Esophagus squamous epithelium (tissue), 5 donors: Measurements from ENCODE around the gene CDKAL1. TPM values are rescaled to one million over a fixed set of nuclear protein-coding genes. Genes with fewer than 3 reads are reported as not detected.
"Not testable (repeated sequence)": the region's sequence is repeated elsewhere in the genome, so short reads cannot be mapped to it uniquely, and the experiment has no call there.

ENCODE experiments used
- DNase-seq: peaks from one replicate; lab custom pipeline; 2025; lab: John Stamatoyannopoulos, UW
- H3K27ac ChIP-seq, 4 donors: fragments of 200-600 bp; sonication (generic); one replicate each; pipeline ENCODE4 v1.5.1; 2016 to 2019; ENCODE audit warnings: mild to moderate bottlenecking in 1 of 4
- H3K27me3 ChIP-seq, 4 donors: fragments of 200-600 bp; sonication (generic); 1 replicate in 3 of 4; 2 replicates in 1 of 4; pipeline versions ENCODE4 v1.5.1 to v1.6.0; 2017 to 2021; ENCODE audit warnings: antibody characterized with exemption in 1 of 4
- H3K36me3 ChIP-seq, 3 donors: fragments of 200-600 bp; sonication (generic); one replicate each; pipeline ENCODE4 v1.5.1; 2016 to 2019
- H3K4me1 ChIP-seq, 3 donors: fragments of 200-600 bp; sonication (generic); one replicate each; pipeline ENCODE4 v1.5.1; 2017 to 2019
- H3K4me3 ChIP-seq, 4 donors: fragments of 200-600 bp; sonication (generic); 1 replicate in 3 of 4; 2 replicates in 1 of 4; pipeline ENCODE4 v1.5.1; 2016 to 2019; ENCODE audit warnings: mild to moderate bottlenecking in 2 of 4, moderate library complexity in 1 of 4
- H3K9me3 ChIP-seq, 3 donors: fragments of 200-600 bp; sonication (generic); one replicate each; pipeline ENCODE4 v1.5.1; 2016 to 2019
- POLR2A ChIP-seq, 4 donors: fragments of 450-650 bp; IDR thresholded peaks; one replicate each; pipeline ENCODE4 v1.6.1; 2017; ENCODE audit warnings: antibody characterized with exemption in 4 of 4, mild to moderate bottlenecking in 4 of 4, moderate library complexity in 3 of 4
- WGBS, 2 donors: methylation state at CpG; one replicate each; pipeline ENCODE4 v1.1.5; 2018; 5-methylcytosine and 5-hydroxymethylcytosine counted together
- intact Hi-C: fragments of 100-400 bp; cut with DNase I; formaldehyde crosslinking; loops from one replicate; pipeline ENCODE4 v1.15.0; 2022
- total RNA-seq, 4 donors: library from RNA; depleted of rRNA; stranded (reverse); fragments of >200 nt; gene quantifications; one replicate each; pipeline ENCODE4 v1.1.0, GENCODE V29; 2016
- TF ChIP-seq, protein P1 (sequence below), 6 experiments: fragments of 450-650 bp in 4 of 6; fragments of 200-600 bp in 2 of 6; sonication (generic) in 2 of 6; IDR thresholded peaks; one replicate each; pipeline ENCODE4 v1.5.1; 2016 to 2019; ENCODE audit warnings: antibody characterized with exemption in 6 of 6, mild to moderate bottlenecking in 4 of 6, moderate library complexity in 4 of 6
- donor health status: DM: yes; HTN: yes; CAD: no.

The CDKAL1 gene
- total RNA-seq, 4 donors from 2014 or later: 6.5 to 13.0 (median 10.7) TPM

DNA sequence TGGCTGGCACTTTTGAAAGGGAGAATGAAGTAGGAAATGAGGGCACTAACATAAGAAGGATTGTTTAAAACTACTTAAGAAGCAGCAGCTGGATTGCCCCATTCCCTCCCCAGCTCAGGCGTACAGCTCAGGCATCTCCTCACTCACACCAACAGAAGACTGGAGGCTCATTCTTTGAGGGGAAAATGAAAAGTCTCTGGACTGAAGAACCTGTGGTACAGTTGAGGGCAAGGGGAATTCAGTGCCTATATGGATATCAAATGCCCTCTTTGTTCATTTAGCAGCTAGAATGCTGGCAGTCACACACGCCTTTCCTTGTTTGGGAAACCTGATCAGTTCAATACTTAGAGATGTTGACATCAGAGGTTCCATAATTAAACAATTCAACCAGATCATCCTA, 557.2 kb downstream of the CDKAL1 start:
- intact Hi-C loops: no loop called here
- TF ChIP-seq, protein P1, sequence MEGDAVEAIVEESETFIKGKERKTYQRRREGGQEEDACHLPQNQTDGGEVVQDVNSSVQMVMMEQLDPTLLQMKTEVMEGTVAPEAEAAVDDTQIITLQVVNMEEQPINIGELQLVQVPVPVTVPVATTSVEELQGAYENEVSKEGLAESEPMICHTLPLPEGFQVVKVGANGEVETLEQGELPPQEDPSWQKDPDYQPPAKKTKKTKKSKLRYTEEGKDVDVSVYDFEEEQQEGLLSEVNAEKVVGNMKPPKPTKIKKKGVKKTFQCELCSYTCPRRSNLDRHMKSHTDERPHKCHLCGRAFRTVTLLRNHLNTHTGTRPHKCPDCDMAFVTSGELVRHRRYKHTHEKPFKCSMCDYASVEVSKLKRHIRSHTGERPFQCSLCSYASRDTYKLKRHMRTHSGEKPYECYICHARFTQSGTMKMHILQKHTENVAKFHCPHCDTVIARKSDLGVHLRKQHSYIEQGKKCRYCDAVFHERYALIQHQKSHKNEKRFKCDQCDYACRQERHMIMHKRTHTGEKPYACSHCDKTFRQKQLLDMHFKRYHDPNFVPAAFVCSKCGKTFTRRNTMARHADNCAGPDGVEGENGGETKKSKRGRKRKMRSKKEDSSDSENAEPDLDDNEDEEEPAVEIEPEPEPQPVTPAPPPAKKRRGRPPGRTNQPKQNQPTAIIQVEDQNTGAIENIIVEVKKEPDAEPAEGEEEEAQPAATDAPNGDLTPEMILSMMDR (IDR thresholded peaks at IDR 0.05): no peak
- no peak for TF ChIP-seq POLR2A (IDR thresholded peaks at IDR 0.05)
- H3K9me3 ChIP-seq: no peaks in the 10 kb centered on the region
- H3K27ac ChIP-seq: no peak overlapping the region
- H3K27me3 ChIP-seq: no peaks in the 10 kb centered on the region
- no peak overlapping the region for H3K4me3 ChIP-seq
- H3K36me3 ChIP-seq: no peaks in the 10 kb centered on the region
- no peak for DNase-seq
- WGBS, 2 donors: 80 to 92% methylated on average over 2 of the region's 2 CpGs
- H3K4me1 ChIP-seq: no peaks in the 10 kb centered on the region

DNA sequence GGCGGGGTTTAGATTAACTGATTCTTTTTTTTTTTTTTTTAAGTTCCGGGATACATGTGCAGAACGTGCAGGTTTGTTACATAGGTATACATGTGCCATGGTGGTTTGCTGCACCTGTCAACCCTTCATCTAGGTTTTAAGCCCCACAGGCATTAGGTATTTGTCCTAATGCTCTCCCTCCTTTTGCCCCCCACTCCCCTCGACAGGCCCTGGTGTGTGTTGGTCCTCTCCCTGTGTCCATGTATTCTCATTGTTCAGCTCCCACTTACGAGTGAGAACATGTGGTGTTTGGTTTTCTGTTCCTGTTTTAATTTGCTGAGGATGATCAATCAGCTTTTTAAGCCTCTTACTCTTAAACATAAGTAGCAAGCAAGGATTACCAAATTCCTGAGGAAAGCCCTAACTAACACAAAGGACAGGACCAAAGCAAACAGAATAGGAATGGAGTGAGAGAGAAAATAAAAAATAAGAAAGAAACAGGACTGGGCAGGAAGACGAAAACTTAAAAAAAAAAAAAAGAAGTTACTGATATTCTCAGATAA, 558.0 kb downstream of the CDKAL1 start:
- DNase-seq, H3K9me3 ChIP-seq, H3K4me3 ChIP-seq, H3K27ac ChIP-seq, H3K4me1 ChIP-seq, H3K27me3 ChIP-seq, intact Hi-C loops, H3K36me3 ChIP-seq: not testable (repeated sequence)
- 83 to 86% methylated on average over 6 of the region's 6 CpGs for WGBS, 2 donors

DNA sequence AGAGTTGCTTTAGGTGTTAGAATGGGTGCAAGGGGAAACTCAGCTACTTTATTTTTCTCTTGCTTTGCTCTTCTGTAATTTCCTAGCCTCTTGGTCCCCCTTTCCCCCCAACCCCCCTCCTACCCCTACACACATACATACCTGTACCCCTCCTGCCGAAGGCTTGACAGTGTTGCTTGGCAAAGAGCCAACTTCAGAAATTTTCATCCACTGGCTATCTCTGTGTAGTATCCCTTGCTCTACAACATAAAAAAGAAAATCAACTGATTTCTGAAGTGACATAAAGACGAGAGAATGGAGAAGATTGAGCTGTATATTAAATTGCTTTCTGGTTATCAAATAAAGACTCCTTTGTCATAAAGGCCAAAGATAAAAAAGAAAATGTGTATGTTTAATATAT, 561.2 kb downstream of the CDKAL1 start:
- no peak for DNase-seq
- no peak for TF ChIP-seq POLR2A (IDR thresholded peaks at IDR 0.05)
- TF ChIP-seq, protein P1 (IDR thresholded peaks at IDR 0.05): no peak
- H3K36me3 ChIP-seq: no peaks in the 10 kb centered on the region
- no peak overlapping the region for H3K4me3 ChIP-seq
- intact Hi-C loops: no loop called here
- no peaks in the 10 kb centered on the region for H3K9me3 ChIP-seq
- H3K4me1 ChIP-seq: no peaks in the 10 kb centered on the region
- 72 to 93% methylated on average over 1 to 2 of the region's 2 CpGs for WGBS, 2 donors
- H3K27ac ChIP-seq: no peak overlapping the region
- H3K27me3 ChIP-seq: no peaks in the 10 kb centered on the region

DNA sequence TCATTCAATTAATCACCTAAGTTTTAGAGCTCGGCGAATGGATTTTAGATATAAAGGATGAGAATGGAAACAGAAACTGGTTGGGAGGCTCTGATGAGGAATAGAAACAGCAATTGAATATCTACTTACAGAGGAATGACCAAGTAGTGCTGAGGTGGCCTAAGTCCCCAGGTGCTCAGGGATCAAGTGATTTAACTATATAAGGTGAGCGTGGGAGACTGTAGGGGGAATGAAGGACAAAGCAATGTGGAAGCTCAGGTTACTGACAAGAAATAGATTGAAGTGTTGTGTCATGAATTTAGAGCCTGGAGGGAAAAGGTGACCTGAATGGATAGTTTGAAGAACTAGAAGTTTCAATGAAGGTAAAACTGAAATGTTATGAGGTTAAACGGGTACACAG, 563.9 kb downstream of the CDKAL1 start:
- intact Hi-C loops: no loop called here
- no peaks in the 10 kb centered on the region for H3K9me3 ChIP-seq
- H3K4me3 ChIP-seq: no peak overlapping the region
- H3K36me3 ChIP-seq: no peaks in the 10 kb centered on the region
- no peaks in the 10 kb centered on the region for H3K27me3 ChIP-seq
- TF ChIP-seq, protein P1 (IDR thresholded peaks at IDR 0.05): no peak
- WGBS, 2 donors: 92% methylated on average over 4 of the region's 4 CpGs
- no peak overlapping the region for H3K27ac ChIP-seq
- DNase-seq: no peak
- peaks cover 0 to 4% (median 0%) of the 10 kb centered on the region in 3 donors for H3K4me1 ChIP-seq

DNA sequence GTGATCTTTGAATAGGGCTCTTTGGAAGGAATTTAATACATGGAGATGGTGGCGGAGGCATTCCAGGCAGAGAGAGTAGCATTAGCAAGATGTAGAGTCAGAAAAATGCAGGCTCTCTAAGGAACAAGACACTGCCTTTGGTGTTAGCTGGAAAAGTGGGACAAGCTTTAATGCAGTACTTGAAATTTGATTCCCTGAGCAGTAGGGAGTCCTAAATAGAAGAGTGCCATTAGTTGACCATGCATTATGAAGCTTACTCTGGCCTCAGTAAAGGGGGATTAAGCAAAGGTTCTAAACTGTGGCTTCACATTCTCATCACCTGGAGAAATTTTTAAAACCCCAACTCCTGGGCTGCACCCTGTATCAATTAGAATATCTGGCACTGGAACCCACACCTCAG, 564.5 kb downstream of the CDKAL1 start:
- no peak for DNase-seq
- Histone ChIP-seq H3K9me3 (no peaks in the 10 kb centered on the region), H3K27me3 (no peaks in the 10 kb centered on the region), H3K36me3 (no peaks in the 10 kb centered on the region), H3K27ac (no peak overlapping the region), H3K4me1 (peaks cover 0 to 10% (median 0%) of the 10 kb centered on the region in 3 donors), H3K4me3 (no peak overlapping the region)
- TF ChIP-seq, protein P1 (IDR thresholded peaks at IDR 0.05): no peak
- TF ChIP-seq POLR2A (IDR thresholded peaks at IDR 0.05): no peak
- WGBS, 2 donors: 100% methylated on average over 1 of the region's 1 CpG
- intact Hi-C loops: no loop called here
